GM21786 (cell line): ENCODE data around the gene CMTR1.

Experiments
- ATAC-seq: cut with Tn5 transposase; IDR thresholded peaks from one replicate; pipeline ENCODE4 v1.9.1; 2021; ENCODE audit not compliant: unreplicated experiment

The CMTR1 gene

GRCh38 chr6:37528541-37528940 lies 95.5 kb downstream of the CMTR1 start:
- ATAC-seq = no peak

- no peak for ATAC-seq
Observed at GRCh38 chr6:37530297-37530696, 97.3 kb downstream of the CMTR1 start.

GRCh38 chr6:37531026-37531425 lies 98.0 kb downstream of the CMTR1 start:
- no peak for ATAC-seq
